ENCODE data around the gene FKBP9.
A peak's percentile ranks its signal among the peaks of the same experiment; 100 is the strongest.

The FKBP9 gene

GRCh38 chr7:33048704-33049103, 91.5 kb downstream of the FKBP9 start:
- no peak for TF ChIP-seq CTCF (IDR thresholded peaks at IDR 0.05)

- peak; percentile 77 for TF ChIP-seq CTCF (IDR thresholded peaks at IDR 0.05)
Observed at GRCh38 chr7:33050535-33051318, 93.5 kb downstream of the FKBP9 start.

- TF ChIP-seq CTCF (IDR thresholded peaks at IDR 0.05), result no peak
Observed at GRCh38 chr7:33053721-33054120, 96.5 kb downstream of the FKBP9 start.

- TF ChIP-seq CTCF (IDR thresholded peaks at IDR 0.05), result no peak
Observed at GRCh38 chr7:33054261-33054964, 97.2 kb downstream of the FKBP9 start.

GRCh38 chr7:33055158-33055557, 97.9 kb downstream of the FKBP9 start:
- no peak for TF ChIP-seq CTCF (IDR thresholded peaks at IDR 0.05)
